ENCODE measurements around the gene LUC7L.
"Not testable (repeated sequence)": the region's sequence is repeated elsewhere in the genome, so short reads cannot be mapped to it uniquely, and the experiment has no call there.

LUC7L gene

DNA sequence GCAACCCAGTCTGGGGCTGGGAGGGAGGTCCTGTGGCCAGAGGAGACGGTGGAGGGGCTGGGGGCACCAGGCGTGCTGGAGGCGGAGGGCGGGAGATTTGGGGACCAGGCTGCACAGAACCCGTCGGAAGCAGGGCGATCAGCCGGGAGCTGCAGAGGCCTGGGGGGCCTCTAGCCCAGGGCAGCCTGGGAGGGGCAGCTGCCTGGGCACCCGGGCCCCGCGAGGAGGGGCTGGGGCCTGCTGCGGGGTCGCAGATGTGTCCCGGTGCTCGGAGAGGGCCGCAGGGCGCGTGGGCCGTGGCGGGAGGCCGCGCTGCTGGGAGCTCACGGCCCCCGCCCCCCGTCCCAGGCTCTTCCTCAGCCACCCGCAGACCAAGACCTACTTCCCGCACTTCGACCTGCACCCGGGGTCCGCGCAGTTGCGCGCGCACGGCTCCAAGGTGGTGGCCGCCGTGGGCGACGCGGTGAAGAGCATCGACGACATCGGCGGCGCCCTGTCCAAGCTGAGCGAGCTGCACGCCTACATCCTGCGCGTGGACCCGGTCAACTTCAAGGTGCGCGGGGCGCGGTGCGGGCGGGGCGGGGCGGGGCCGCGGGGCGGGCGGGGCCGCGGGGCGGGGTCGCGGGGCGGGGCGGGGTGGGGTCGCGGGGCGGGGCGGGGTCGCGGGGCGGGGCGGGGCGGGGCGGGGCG is 65.0 kb downstream of the LUC7L start:
- DNase-seq = not testable (repeated sequence)

DNA sequence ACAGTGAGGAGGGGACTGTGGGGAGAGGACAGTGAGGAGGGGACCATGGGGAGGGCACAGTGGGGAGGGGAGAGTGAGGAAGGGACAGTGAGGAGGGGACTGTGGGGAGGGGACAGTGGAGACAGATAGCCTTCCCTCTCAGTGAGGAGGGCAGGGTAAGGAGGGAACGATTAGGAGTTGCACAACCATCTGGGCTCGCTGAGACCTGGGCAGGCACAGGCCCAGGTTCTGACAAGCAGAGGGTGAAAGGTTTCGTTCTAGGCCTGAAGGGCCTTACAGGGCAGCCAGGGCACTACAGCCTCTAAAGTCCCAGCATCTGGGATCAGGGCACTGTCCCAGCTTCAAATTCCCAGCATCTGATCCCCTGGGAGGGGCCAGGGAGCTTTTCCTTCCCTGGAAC is 65.6 kb downstream of the LUC7L start:
- not testable (repeated sequence) for DNase-seq

DNA sequence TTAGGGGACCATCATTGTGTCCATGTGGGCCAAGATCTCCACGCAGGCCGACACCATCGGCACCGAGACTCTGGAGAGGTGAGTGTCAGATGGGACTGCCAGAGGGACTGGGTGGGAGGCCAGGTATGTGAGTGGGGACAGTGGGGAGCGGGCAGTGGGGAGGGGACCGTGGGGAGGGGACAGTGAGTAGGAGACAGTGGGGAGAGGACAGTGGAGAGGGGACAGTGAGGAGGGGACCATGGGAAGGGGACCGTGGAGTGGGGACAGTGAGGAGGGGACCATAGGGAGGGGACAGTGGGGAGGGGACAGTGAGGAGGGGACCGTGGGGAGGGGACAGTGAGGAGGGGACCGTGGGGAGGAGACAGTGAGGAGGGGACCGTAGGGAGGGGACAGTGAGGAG is 66.1 kb downstream of the LUC7L start:
- not testable (repeated sequence) for DNase-seq

DNA sequence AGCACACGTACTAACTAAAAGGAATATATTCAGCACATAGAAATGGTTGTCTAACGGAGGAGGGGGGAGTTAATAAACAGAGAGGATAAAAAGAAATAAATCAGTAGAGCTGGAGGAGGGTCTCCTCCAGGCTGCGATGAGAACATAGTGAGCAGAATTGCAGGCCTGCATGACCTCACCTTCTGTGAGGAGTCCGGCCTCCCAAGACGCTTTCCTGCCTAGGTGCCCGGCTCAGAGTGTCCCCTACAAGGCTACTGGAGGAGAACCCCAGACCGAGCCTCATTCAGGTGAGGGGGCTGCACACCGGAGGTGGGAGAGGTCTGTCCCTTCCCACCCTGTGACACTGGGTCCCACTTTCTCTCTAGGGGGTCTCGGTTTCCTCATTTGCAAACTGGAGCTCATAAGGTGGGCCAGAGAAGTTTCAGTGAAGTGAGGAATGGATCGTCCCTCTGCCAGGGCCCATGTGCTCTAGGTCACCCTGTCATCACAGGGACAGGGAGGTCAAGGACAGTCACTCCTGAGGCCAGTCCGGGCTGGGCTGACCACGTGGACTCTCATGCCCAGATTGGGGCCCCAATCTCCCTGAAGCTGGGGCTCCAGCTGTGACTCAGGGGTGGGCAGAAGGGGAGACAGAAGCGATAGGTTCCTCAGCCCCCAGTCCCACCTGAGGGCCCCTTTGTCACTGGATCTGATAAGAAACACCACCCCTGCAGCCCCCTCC is 66.8 kb downstream of the LUC7L start:
- DNase-seq = no peak

DNA sequence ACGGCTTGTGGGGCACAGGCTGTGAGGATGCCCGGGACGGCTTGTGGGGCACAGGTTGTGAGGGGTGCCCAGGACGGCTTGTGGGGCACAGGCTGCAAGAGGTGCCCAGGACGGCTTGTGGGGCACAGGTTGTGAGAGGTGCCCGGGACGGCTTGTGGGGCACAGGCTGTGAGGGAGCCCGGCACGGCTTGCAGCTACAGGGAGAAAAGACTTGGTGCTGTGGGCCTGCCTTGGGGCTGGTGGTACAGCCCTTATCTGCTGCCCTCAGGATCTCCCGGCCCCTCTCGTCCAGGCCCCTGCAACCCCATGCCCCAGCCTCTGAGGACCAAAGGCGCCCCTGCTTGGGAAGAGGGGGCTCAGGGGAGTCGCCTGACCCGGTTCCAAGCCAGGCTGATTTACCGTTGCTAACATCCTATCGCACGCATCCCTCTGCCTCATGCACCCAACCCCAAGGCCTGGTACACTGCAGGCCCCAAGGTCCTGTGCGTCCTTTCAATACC is 68.5 kb downstream of the LUC7L start:
- DNase-seq = no peak

DNA sequence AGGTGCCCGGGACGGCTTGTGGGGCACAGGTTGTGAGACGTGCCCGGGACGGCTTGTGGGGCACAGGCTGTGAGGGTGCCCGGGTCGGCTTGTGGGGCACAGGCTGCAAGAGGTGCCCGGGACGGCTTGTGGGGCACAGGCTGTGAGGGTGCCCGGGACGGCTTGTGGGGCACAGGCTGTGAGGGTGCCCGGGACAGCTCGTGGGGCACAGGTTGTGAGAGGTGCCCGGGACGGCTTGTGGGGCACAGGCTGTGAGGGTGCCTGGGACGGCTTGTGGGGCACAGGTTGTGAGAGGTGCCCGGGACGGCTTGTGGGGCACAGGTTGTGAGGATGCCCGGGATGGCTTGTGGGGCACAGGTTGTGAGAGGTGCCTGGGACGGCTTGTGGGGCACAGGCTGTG is 69.0 kb downstream of the LUC7L start:
- DNase-seq = not testable (repeated sequence)

DNA sequence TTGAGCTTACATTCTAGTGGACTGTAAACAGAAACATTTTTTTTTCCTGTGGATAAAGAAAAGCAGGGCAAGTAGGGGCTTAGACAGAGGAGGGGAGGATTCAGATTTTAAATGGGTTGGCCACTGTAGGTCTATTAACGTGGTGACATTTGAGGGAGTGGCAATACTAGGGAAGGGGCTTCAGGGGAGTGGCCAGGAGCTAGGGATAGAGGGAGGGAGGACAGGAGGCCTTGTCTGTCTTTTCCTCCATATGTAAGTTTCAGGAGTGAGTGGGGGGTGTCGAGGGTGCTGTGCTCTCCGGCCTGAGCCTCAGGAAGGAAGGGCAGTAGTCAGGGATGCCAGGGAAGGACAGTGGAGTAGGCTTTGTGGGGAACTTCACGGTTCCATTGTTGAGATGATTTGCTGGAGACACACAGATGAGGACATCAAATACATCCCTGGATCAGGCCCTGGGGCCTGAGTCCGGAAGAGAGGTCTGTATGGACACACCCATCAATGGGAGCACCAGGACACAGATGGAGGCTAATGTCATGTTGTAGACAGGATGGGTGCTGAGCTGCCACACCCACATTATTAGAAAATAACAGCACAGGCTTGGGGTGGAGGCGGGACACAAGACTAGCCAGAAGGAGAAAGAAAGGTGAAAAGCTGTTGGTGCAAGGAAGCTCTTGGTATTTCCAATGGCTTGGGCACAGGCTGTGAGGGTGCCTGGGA is 70.0 kb downstream of the LUC7L start:
- no peak for DNase-seq

DNA sequence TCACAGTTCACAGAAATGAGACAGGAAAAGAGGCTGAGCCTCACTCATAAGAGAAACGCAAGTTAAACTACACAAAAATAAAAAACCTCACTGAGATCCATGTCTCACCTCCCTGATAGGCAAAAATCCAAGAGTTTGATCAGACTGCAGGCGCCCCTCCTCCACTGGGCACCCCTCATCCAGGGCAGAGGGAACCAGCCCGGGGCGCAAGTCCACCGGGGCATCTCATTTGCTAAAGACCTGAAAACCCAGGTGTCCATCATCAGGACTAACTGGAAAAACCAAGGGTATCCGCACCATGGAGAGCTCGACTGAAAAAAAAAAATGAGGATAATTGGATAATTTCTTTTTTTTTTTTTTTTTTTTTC is 74.2 kb downstream of the LUC7L start:
- DNase-seq = no peak

DNA sequence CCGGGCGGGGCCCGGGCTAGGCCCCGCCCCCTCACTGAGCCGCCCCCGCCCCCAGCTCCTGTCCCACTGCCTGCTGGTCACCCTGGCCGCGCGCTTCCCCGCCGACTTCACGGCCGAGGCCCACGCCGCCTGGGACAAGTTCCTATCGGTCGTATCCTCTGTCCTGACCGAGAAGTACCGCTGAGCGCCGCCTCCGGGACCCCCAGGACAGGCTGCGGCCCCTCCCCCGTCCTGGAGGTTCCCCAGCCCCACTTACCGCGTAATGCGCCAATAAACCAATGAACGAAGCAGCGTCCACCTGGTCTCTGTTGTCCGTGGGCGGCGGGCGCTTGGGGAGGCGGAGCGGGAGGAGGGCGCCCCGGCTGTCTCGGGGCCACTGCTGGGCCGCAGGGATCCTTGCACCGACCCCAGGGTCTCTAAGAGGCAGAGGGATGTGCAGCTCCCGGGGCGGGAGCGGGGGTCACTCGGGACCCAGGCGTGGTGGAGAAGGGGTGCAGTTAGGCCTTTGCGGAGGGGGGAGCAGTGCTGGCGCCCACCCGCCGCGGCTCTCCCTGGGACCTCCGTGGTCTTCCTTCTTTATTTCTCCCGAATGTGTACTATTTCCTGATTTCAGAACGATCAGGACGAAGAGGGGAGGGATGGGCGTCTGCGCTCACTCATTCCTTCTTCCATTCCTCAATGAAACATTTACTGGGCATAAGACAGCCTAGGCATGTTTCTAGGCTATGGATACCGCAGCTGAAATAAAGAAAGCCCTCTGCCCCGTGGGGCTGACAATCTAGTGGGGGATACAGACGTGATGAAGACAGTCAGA is 74.8 kb downstream of the LUC7L start:
- no peak for DNase-seq

DNA sequence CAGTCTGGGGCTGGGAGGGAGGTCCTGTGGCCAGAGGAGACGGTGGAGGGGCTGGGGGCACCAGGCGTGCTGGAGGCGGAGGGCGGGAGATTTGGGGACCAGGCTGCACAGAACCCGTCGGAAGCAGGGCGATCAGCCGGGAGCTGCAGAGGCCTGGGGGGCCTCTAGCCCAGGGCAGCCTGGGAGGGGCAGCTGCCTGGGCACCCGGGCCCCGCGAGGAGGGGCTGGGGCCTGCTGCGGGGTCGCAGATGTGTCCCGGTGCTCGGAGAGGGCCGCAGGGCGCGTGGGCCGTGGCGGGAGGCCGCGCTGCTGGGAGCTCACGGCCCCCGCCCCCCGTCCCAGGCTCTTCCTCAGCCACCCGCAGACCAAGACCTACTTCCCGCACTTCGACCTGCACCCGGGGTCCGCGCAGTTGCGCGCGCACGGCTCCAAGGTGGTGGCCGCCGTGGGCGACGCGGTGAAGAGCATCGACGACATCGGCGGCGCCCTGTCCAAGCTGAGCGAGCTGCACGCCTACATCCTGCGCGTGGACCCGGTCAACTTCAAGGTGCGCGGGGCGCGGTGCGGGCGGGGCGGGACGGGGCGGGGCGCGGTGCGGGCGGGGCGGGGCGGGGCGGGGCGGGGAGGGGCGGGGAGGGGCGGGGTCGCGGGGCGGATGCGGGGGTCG is 75.6 kb downstream of the LUC7L start:
- DNase-seq = not testable (repeated sequence)

DNA sequence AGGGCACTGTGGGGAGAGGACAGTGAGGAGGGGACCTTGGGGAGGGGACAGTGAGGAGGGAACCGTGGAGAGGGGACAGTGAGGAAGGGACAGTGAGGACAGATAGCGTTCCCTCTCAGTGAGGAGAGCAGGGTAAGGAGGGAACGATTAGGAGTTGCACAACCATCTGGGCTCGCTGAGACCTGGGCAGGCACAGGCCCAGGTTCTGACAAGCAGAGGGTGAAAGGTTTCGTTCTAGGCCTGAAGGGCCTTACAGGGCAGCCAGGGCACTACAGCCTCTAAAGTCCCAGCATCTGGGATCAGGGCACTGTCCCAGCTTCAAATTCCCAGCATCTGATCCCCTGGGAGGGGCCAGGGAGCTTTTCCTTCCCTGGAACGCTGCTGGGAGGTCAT is 76.1 kb downstream of the LUC7L start:
- DNase-seq = not testable (repeated sequence)

DNA sequence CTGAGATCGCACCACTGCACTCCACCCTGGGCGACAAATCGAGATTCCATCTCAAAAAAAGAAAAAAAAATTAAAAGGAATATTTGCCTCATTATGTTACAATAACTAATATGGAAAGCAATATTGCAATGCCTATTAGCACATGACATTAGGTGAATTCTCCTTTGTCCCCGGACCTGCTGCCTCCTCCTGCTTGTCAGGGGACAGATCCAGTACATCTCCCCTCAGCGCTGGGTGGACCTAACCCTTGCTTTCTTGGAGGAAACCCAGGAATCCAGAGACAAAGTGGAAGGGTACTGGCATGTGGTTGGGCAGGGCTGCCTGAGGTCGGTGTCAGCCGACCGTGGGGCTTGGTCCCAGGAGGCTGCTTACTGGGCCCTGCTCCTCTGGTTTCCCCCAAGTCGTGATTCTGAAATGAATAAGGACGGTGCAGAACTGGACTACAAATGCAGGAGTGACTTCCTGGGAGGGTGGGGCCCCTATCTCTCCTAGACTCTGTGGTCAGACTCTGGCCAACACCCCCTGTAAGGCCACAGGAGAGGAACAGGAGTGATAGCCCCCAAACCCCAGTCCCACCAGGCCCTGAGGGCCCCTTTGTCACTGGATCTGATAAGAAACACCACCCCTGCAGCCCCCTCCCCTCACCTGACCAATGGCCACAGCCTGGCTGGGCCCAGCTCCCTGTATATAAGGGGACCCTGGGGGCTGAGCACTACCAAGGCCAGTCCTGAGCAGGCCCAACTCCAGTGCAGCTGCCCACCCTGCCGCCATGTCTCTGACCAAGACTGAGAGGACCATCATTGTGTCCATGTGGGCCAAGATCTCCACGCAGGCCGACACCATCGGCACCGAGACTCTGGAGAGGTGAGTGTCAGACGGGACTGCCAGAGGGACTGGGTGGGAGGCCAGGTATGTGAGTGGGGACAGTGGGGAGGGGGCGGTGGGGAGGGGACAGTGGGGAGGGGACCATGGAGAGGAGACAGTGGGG is 76.8 kb downstream of the LUC7L start, which contains the start of gene HBZ:
Gene HBZ (plus strand): TSS at position 504 of the 988 bp plus-strand sequence. CDS start 266 bp downstream, at position 770.
- DNase-seq = no peak

DNA sequence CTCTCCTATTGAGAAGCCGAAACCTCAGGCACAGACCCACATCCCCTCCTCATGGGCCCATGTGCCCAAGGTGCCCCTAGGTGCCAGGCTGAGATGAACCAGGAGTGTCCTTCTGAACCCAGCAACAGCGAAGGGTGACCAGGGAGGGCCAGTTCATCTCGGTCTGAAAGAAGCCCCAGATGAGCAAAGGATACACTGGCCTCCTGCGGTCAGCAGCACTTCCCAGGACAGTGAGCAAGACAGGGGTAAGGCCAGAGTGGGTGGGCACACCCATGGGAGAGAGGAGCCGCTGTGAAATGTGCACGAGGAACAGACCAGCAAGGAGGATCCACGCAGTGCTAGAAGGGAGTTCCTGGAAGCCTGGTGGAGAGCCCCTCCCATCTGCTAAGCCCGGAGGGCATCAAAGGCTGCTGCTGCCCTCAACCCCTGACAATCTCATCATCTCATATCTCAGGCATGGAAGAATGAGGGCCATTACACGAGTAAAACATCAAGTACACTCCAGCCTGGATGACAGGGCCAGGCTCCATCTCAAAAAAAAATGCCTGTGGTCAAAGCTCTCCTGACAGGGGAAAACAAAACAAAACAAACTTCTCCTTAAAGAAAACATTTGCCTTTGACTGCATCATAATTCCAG is 80.1 kb downstream of the LUC7L start:
- DNase-seq = no peak

DNA sequence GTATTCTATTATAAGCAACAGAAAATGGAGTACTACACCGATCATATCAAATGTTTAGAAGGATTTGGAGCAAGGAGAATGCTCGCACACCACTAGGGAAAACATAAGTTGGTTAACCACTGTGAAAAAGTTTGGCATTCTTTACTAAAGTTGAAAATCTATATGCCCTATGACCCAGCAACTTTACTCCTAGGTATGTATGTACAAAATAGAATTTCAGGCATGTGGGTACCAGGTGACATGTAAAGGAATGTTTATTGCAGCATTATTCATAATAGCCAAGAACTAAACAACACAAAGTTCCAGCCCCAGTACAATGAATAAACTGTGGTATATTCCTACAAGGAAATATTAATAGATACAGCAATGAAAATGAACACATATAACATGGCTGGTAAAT is 82.6 kb downstream of the LUC7L start:
- DNase-seq = no peak

DNA sequence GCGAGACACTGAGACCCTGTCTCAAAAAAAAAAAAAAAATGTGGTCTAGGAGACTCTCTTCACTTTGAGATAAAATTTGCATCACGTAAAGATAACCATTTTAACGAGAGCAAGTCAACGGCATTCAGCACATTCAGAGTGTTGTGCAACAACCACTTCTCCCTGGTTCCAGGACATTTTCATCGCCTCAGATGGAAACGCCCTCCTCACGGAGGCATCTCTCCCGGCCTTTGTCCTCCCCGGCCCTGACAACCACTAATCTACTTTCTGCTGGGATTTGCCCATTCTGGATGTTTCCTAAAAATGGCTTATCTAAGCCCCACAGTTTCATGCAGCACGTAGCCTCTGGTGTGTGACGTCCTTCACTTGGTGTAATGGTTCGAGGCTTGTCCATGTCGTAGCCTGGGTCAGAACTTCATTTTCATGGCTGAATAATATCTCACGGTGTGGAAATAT is 84.4 kb downstream of the LUC7L start:
- no peak for DNase-seq

DNA sequence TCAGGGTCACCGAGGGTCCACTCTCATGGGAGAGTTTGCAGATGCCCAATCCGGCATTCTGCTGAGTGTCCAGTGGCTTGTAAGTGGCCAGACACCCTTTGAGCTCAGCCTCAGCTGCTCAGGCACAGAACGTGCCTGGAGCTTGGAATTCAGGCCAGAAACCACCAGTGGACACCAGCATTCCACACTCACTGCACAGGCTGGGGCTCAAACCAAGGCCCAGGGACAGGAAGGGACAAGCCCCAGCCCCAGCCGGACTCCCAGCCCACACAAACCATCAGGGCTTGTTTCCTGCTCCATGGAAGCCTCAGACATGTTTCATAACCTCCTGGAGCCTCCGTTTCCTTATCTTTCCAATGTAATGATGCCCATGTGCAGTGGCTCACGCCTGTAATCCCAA is 85.8 kb downstream of the LUC7L start:
- no peak for DNase-seq

DNA sequence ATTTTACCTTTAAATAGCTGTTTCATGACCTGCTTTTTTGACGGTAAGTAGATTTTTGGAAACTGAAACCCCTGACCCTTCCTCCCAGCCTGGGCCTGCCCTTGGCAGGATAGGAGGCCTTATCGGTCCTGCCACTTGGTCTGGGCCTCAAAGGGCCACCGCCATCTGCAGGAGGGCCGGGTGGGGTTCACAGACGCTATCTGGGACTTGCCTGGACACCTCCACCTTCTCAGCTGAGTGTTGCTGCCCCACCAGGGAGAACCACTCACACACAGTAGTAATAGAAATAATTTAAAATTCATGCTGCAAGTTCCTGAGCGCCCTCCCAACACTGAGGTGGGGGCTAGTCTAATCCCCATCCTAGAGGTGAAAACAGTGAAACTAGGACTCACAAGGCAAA is 86.2 kb downstream of the LUC7L start:
- no peak for DNase-seq

DNA sequence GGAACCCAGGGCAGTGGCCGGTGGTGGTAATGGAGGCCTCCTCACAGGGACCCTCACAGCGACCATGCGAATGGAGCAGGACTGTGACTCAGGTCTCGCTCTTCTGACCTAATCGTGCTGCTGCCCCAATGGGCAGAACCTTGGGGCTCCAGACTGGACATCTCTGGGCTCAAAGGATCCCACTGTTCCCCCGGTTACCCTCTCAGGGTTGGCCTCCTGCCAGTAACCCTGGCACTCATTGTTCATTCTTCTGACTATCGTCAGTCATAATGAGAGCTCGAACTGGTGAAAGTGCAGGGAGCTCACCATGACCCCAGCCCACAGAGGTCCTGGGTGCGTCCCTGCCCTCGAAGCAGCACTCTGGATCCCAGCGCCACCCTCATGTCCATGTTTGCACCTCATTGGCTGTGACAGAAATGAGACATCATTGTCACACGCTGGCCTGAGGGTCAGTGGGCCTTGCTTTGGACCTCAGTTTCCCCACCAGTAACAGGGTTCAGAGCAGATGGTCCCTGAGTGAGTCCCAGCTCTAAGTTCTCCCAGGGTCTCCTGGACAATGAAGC is 86.8 kb downstream of the LUC7L start:
- DNase-seq = no peak

DNA sequence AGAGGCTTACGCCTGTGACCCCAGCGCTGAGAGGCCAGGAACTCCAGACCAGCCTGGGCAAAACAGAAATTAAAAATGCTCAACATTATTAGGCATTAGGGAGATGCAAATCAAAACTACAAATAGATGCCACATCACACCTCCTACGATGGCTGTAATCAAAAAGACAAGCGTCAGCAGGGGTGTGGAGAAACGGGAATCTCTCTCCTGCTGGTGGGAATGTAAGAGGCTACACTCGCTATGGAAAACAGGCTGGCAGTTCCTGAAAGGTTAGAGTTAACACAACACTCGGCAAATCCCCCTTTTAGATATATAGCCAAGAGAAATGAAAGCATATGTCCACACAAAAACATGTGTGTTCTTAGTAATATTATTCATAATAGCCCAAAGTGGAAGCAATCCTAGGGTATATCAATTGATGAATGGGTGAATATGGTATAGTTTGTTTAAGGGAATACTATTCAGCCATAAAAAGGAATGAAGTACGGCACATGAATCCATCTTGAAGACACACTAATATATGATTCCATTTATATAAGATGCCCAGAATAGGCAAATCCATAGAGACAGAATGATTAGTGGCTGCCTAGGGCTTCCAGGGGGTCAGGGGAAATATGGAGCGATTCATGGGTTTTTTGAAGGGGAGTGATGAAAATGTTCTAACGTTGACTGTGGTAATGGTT is 88.9 kb downstream of the LUC7L start:
- no peak for DNase-seq

Measured in NCI-H2029 treated with DMSO at 0.1 percent for 48 hours (cell line).